ENCODE measurements around the gene EFCAB10. TPM values are rescaled to one million over a fixed set of nuclear protein-coding genes. Genes with fewer than 3 reads are reported as not detected.
"Not testable (repeated sequence)": the region's sequence is repeated elsewhere in the genome, so short reads cannot be mapped to it uniquely, and the experiment has no call there.

The EFCAB10 gene
- total RNA-seq, 2 experiments from 2014 or later: not detected

- H3K27me3 Mint-ChIP-seq (ENCODE audit: low read depth): no peaks in the 10 kb centered on the region
- no peaks in the 10 kb centered on the region for H3K4me1 Mint-ChIP-seq (ENCODE audit: low read depth)
- DNase-seq: no peak
- ATAC-seq: no peak
- ChIA-PET CTCF (interaction anchor here (0.9 kb wide), 1 partner anchor 23 kb away, joined by 3 read pairs; no protein-coding TSS in a partner anchor), POLR2A (no interaction called here)
- H3K9me3 Mint-ChIP-seq (ENCODE audit: insufficient read depth): no peaks in the 10 kb centered on the region
- H3K36me3 Mint-ChIP-seq (ENCODE audit: low read depth): peaks cover 33% of the 10 kb centered on the region
- H3K27ac Mint-ChIP-seq: no peak overlapping the region
- no peak overlapping the region for H3K4me3 Mint-ChIP-seq
Measured at GRCh38 chr7:105567821-105568220, 13.5 kb downstream of the EFCAB10 start.

GRCh38 chr7:105567024-105567423 is 14.3 kb downstream of the EFCAB10 start:
- Mint-ChIP-seq H3K9me3 (ENCODE audit: insufficient read depth) (no peaks in the 10 kb centered on the region), H3K27me3 (ENCODE audit: low read depth) (no peaks in the 10 kb centered on the region), H3K27ac (no peak overlapping the region), H3K4me3 (no peak overlapping the region), H3K4me1 (ENCODE audit: low read depth) (no peaks in the 10 kb centered on the region), H3K36me3 (ENCODE audit: low read depth) (peaks cover 36% of the 10 kb centered on the region)
- CTCF ChIA-PET: interaction anchor here (0.9 kb wide), 1 partner anchor 22 kb away, joined by 3 read pairs; no protein-coding TSS in a partner anchor
- ATAC-seq (no peak), DNase-seq (no peak)
- POLR2A ChIA-PET: interaction anchor here (0.7 kb wide), 1 partner anchor 715 kb away, joined by 3 read pairs; no protein-coding TSS in a partner anchor

GRCh38 chr7:105565190-105565589 is 16.1 kb downstream of the EFCAB10 start:
- Mint-ChIP-seq H3K36me3 (ENCODE audit: low read depth) (peaks cover 36% of the 10 kb centered on the region), H3K9me3 (ENCODE audit: insufficient read depth) (no peaks in the 10 kb centered on the region), H3K4me3 (no peak overlapping the region), H3K27ac (no peak overlapping the region), H3K27me3 (ENCODE audit: low read depth) (no peaks in the 10 kb centered on the region), H3K4me1 (ENCODE audit: low read depth) (peaks cover 1% of the 10 kb centered on the region)
- ChIA-PET POLR2A (no interaction called here), CTCF (no interaction called here)
- ATAC-seq (no peak), DNase-seq (no peak)

GRCh38 chr7:105559926-105560325 is 21.4 kb downstream of the EFCAB10 start:
- Mint-ChIP-seq H3K27me3 (ENCODE audit: low read depth) (no peaks in the 10 kb centered on the region), H3K4me3 (no peak overlapping the region), H3K27ac (no peak overlapping the region), H3K9me3 (ENCODE audit: insufficient read depth) (no peaks in the 10 kb centered on the region), H3K4me1 (ENCODE audit: low read depth) (peaks cover 4% of the 10 kb centered on the region), H3K36me3 (ENCODE audit: low read depth) (peaks cover 26% of the 10 kb centered on the region)
- DNase-seq (no peak), ATAC-seq (no peak)
- ChIA-PET CTCF (no interaction called here), POLR2A (no interaction called here)

GRCh38 chr7:105538339-105538738 is 43.0 kb downstream of the EFCAB10 start:
- Mint-ChIP-seq H3K9me3 (ENCODE audit: insufficient read depth) (no peaks in the 10 kb centered on the region), H3K27ac (no peak overlapping the region), H3K4me1 (ENCODE audit: low read depth) (peaks cover 18% of the 10 kb centered on the region), H3K4me3 (no peak overlapping the region), H3K27me3 (ENCODE audit: low read depth) (no peaks in the 10 kb centered on the region), H3K36me3 (ENCODE audit: low read depth) (peaks cover 40% of the 10 kb centered on the region)
- ChIA-PET POLR2A (no interaction called here), CTCF (interaction anchor here (1.1 kb wide), 1 partner anchor 51 kb away, joined by 3 read pairs; no protein-coding TSS in a partner anchor)
- ATAC-seq (no peak), DNase-seq (no peak)

GRCh38 chr7:105532709-105533460 is 48.4 kb downstream of the EFCAB10 start:
- H3K36me3 Mint-ChIP-seq (ENCODE audit: low read depth): peaks cover 15% of the 10 kb centered on the region
- no peak for DNase-seq
- H3K9me3 Mint-ChIP-seq (ENCODE audit: insufficient read depth): no peaks in the 10 kb centered on the region
- ATAC-seq: no peak
- H3K27me3 Mint-ChIP-seq (ENCODE audit: low read depth): no peaks in the 10 kb centered on the region
- H3K4me1 Mint-ChIP-seq (ENCODE audit: low read depth): peaks cover 24% of the 10 kb centered on the region
- POLR2A ChIA-PET: interaction anchor here (0.5 to 2.0 kb wide), 10 partner anchors 11 to 576 kb away, joined by 3 to 27 read pairs (median 4); partner anchors contain the start of gene PUS7
- peak overlapping the region; percentile 78 for H3K4me3 Mint-ChIP-seq
- H3K27ac Mint-ChIP-seq: peak overlapping the region; percentile 91
- CTCF ChIA-PET: interaction anchor here (1.6 to 2.1 kb wide), 4 partner anchors 10 to 522 kb away, joined by 4 to 19 read pairs (median 8); no protein-coding TSS in a partner anchor

- Mint-ChIP-seq H3K36me3 (ENCODE audit: low read depth) (peaks cover 13% of the 10 kb centered on the region), H3K27ac (peak within 1 kb of the TSS; percentile 91), H3K27me3 (ENCODE audit: low read depth) (no peaks in the 10 kb centered on the region), H3K4me3 (peak within 1 kb of the TSS; percentile 78), H3K4me1 (ENCODE audit: low read depth) (peaks cover 24% of the 10 kb centered on the region), H3K9me3 (ENCODE audit: insufficient read depth) (no peaks in the 10 kb centered on the region)
- DNase-seq (peak; percentile 93), ATAC-seq (peak; percentile 93)
- ChIA-PET CTCF (interaction anchor here (0.6 to 2.1 kb wide), 16 partner anchors 9 to 588 kb away, joined by 3 to 19 read pairs (median 3); partner anchors contain the start of genes EFCAB10 and PUS7), POLR2A (interaction anchor here (0.6 to 2.0 kb wide), 30 partner anchors 8 to 591 kb away, joined by 3 to 27 read pairs (median 4); partner anchors contain the start of genes EFCAB10 and PUS7)
Measured at GRCh38 chr7:105531792-105532671, 49.3 kb downstream of the EFCAB10 start, which contains the start of gene RINT1. Gene RINT1, plus strand, starts transcription at chr7:105532201. Its CDS starts 115 bp downstream, at chr7:105532316.

- CTCF ChIA-PET: interaction anchor here (1.3 kb wide), 1 partner anchor 144 kb away, joined by 3 read pairs; no protein-coding TSS in a partner anchor
Measured at GRCh38 chr7:105530546-105530945, 50.7 kb downstream of the EFCAB10 start.

GRCh38 chr7:105530126-105530525 is 51.2 kb downstream of the EFCAB10 start:
- H3K27ac Mint-ChIP-seq: peak overlapping the region; percentile 50
- H3K36me3 Mint-ChIP-seq (ENCODE audit: low read depth): peaks cover 6% of the 10 kb centered on the region
- no peaks in the 10 kb centered on the region for H3K9me3 Mint-ChIP-seq (ENCODE audit: insufficient read depth)
- H3K27me3 Mint-ChIP-seq (ENCODE audit: low read depth): peaks cover 5% of the 10 kb centered on the region
- peaks cover 22% of the 10 kb centered on the region for H3K4me1 Mint-ChIP-seq (ENCODE audit: low read depth)
- DNase-seq: no peak
- ChIA-PET POLR2A (no interaction called here), CTCF (no interaction called here)
- no peak for ATAC-seq
- H3K4me3 Mint-ChIP-seq: peak overlapping the region; percentile 42

More at GRCh38 chr7:105530546-105530945, 50.7 kb downstream of the EFCAB10 start:
- peaks cover 24% of the 10 kb centered on the region for H3K4me1 Mint-ChIP-seq (ENCODE audit: low read depth)
- H3K27me3 Mint-ChIP-seq (ENCODE audit: low read depth): peaks cover 3% of the 10 kb centered on the region
- peaks cover 6% of the 10 kb centered on the region for H3K36me3 Mint-ChIP-seq (ENCODE audit: low read depth)
- no peaks in the 10 kb centered on the region for H3K9me3 Mint-ChIP-seq (ENCODE audit: insufficient read depth)
- POLR2A ChIA-PET: no interaction called here
- ATAC-seq (no peak), DNase-seq (no peak)
- H3K4me3 Mint-ChIP-seq: peak overlapping the region; percentile 42
- peak overlapping the region; percentile 50 for H3K27ac Mint-ChIP-seq

GRCh38 chr7:105527737-105528136 is 53.6 kb downstream of the EFCAB10 start:
- H3K36me3 Mint-ChIP-seq (ENCODE audit: low read depth); H3K4me1 Mint-ChIP-seq (ENCODE audit: low read depth); H3K4me3 Mint-ChIP-seq; H3K9me3 Mint-ChIP-seq (ENCODE audit: insufficient read depth); ATAC-seq; H3K27ac Mint-ChIP-seq; H3K27me3 Mint-ChIP-seq (ENCODE audit: low read depth); CTCF ChIA-PET; DNase-seq: not testable (repeated sequence)
- POLR2A ChIA-PET: interaction anchor here (0.7 kb wide), 1 partner anchor 473 kb away, joined by 3 read pairs; no protein-coding TSS in a partner anchor

GRCh38 chr7:105524840-105525239 is 56.5 kb downstream of the EFCAB10 start:
- ATAC-seq: no peak
- H3K4me3 Mint-ChIP-seq: no peak overlapping the region
- peaks cover 13% of the 10 kb centered on the region for H3K4me1 Mint-ChIP-seq (ENCODE audit: low read depth)
- POLR2A ChIA-PET: no interaction called here
- no peak for DNase-seq
- H3K9me3 Mint-ChIP-seq (ENCODE audit: insufficient read depth): no peaks in the 10 kb centered on the region
- peaks cover 5% of the 10 kb centered on the region for H3K27me3 Mint-ChIP-seq (ENCODE audit: low read depth)
- CTCF ChIA-PET: no interaction called here
- no peak overlapping the region for H3K27ac Mint-ChIP-seq
- H3K36me3 Mint-ChIP-seq (ENCODE audit: low read depth): peaks cover under 1% of the 10 kb centered on the region

Data from activated CD8-positive, alpha-beta T cell treated with anti-CD3 and anti-CD28 coated beads, Interleukin-2, amount 10 ng/mL, durations not matched to agents 7 days and 5 days (primary cell).